ENCODE results near the gene ATG16L2. TPM values are rescaled to one million over a fixed set of nuclear protein-coding genes. Genes with fewer than 3 reads are reported as not detected.

The ATG16L2 gene
- total RNA-seq, 1 donor from 2014 or later = 24.5 TPM

GRCh38 chr11:72812604-72812966 is 1.6 kb upstream of the ATG16L2 start:
- TF ChIP-seq CTCF (conservative IDR thresholded peaks at IDR 0.05) = no peak
- Mint-ChIP-seq H3K4me1 (peaks cover 30% of the 10 kb centered on the region), H3K36me3 (ENCODE audit: low read depth) (peaks cover 3% of the 10 kb centered on the region), H3K9me3 (no peaks in the 10 kb centered on the region), H3K27ac (ENCODE audit: unreplicated experiment) (peak overlapping the region; percentile 91), H3K4me3 (peak overlapping the region; percentile 90), H3K27me3 (ENCODE audit: low read depth) (no peaks in the 10 kb centered on the region)
- DNase-seq (ENCODE audit: low read depth, low spot score) = no peak

GRCh38 chr11:72812967-72813739 is 1.1 kb upstream of the ATG16L2 start:
- H3K27ac Mint-ChIP-seq (ENCODE audit: unreplicated experiment) = peak overlapping the region; percentile 91

GRCh38 chr11:72813740-72814285 is 398 bp upstream of the ATG16L2 start:
- no peak for DNase-seq (ENCODE audit: low read depth, low spot score)
- Mint-ChIP-seq H3K27me3 (ENCODE audit: low read depth) (no peaks in the 10 kb centered on the region), H3K27ac (ENCODE audit: unreplicated experiment) (peak overlapping the region; percentile 91), H3K9me3 (no peaks in the 10 kb centered on the region), H3K36me3 (ENCODE audit: low read depth) (peaks cover 3% of the 10 kb centered on the region), H3K4me3 (peak overlapping the region; percentile 90), H3K4me1 (peaks cover 30% of the 10 kb centered on the region)
- TF ChIP-seq CTCF (conservative IDR thresholded peaks at IDR 0.05) = no peak

More at GRCh38 chr11:72812967-72813739, 1.1 kb upstream of the ATG16L2 start:
- peaks cover 30% of the 10 kb centered on the region for H3K4me1 Mint-ChIP-seq
- TF ChIP-seq CTCF (conservative IDR thresholded peaks at IDR 0.05) = peak; percentile 68
- peaks cover 3% of the 10 kb centered on the region for H3K36me3 Mint-ChIP-seq (ENCODE audit: low read depth)
- no peaks in the 10 kb centered on the region for H3K27me3 Mint-ChIP-seq (ENCODE audit: low read depth)
- peak overlapping the region; percentile 90 for H3K4me3 Mint-ChIP-seq
- no peaks in the 10 kb centered on the region for H3K9me3 Mint-ChIP-seq
- peak; percentile 44 for DNase-seq (ENCODE audit: low read depth, low spot score)

GRCh38 chr11:72815110-72815618 is 953 bp downstream of the ATG16L2 start:
- peaks cover 5% of the 10 kb centered on the region for H3K36me3 Mint-ChIP-seq (ENCODE audit: low read depth)
- no peak for TF ChIP-seq CTCF (conservative IDR thresholded peaks at IDR 0.05)
- peak overlapping the region; percentile 100 for H3K4me3 Mint-ChIP-seq
- peak overlapping the region; percentile 12 for H3K27ac Mint-ChIP-seq (ENCODE audit: unreplicated experiment)
- H3K27me3 Mint-ChIP-seq (ENCODE audit: low read depth) = no peaks in the 10 kb centered on the region
- H3K4me1 Mint-ChIP-seq = peaks cover 32% of the 10 kb centered on the region
- H3K9me3 Mint-ChIP-seq = no peaks in the 10 kb centered on the region
- DNase-seq (ENCODE audit: low read depth, low spot score) = no peak

GRCh38 chr11:72816404-72816990 is 2.3 kb downstream of the ATG16L2 start:
- no peak for DNase-seq (ENCODE audit: low read depth, low spot score)
- Mint-ChIP-seq H3K27me3 (ENCODE audit: low read depth) (no peaks in the 10 kb centered on the region), H3K9me3 (no peaks in the 10 kb centered on the region), H3K4me1 (peaks cover 32% of the 10 kb centered on the region), H3K36me3 (ENCODE audit: low read depth) (peaks cover 7% of the 10 kb centered on the region), H3K27ac (ENCODE audit: unreplicated experiment) (no peak overlapping the region), H3K4me3 (peak overlapping the region; percentile 59)
- TF ChIP-seq CTCF (conservative IDR thresholded peaks at IDR 0.05) = no peak

All from neural crest cell (in vitro differentiated cells).